ENCODE measurements around the gene GREB1. TPM values are rescaled to one million over a fixed set of nuclear protein-coding genes. Genes with fewer than 3 reads are reported as not detected.
A peak's percentile ranks its signal among the peaks of the same experiment; 100 is the strongest.

GREB1 gene
- total RNA-seq, 1 experiment from 2014 or later = 0.37 TPM

GRCh38 chr2:11629851-11630250 lies 96.0 kb downstream of the GREB1 start:
- peaks cover 22% of the 10 kb centered on the region; the same call in 1 of the 2 replicates for H3K27me3 ChIP-seq (ENCODE audit: insufficient read depth, low read depth)
- BruUV-seq (replicated peaks) = no TSS peak
- H3K36me3 ChIP-seq (ENCODE audit: low read depth) = no peaks in the 10 kb centered on the region
- H3F3A ChIP-seq (ENCODE audit: insufficient read depth, low read depth) = no peaks in the 10 kb centered on the region
- no peak overlapping the region for H3K27ac ChIP-seq
- no peak overlapping the region for H2AFZ ChIP-seq
- no peaks in the 10 kb centered on the region for H3K9me2 ChIP-seq (ENCODE audit: insufficient read depth)
- no peak overlapping the region for H3K4me2 ChIP-seq
- H3K9me3 ChIP-seq (ENCODE audit: insufficient read depth, low read depth) = peaks cover 9% of the 10 kb centered on the region; the same call in 1 of the 2 replicates
- intact Hi-C loops (cut with micrococcal nuclease; ENCODE audit: unreplicated experiment) = no loop called here
- ChIA-PET CTCF (no interaction called here), POLR2A (ENCODE audit: unreplicated experiment) (interaction anchor here (0.5 kb wide), 1 partner anchor 213 kb away, joined by 3 read pairs; no protein-coding TSS in a partner anchor)
- no peaks in the 10 kb centered on the region for H4K20me1 ChIP-seq (ENCODE audit: insufficient read depth)
- TF ChIP-seq CTCF (conservative IDR thresholded peaks at IDR 0.05) = no peak
- no peak for TF ChIP-seq EZH2 (IDR thresholded peaks at IDR 0.05; ENCODE audit: low read depth)
- no peak for DNase-seq
- no peaks in the 10 kb centered on the region for H3K4me1 ChIP-seq (replicated peaks; ENCODE audit: insufficient read depth)
- H3K79me2 ChIP-seq (ENCODE audit: low read depth) = no peaks in the 10 kb centered on the region
- H3K4me3 ChIP-seq = no peak overlapping the region

GRCh38 chr2:11630855-11631254 lies 97.0 kb downstream of the GREB1 start:
- intact Hi-C loops (cut with micrococcal nuclease; ENCODE audit: unreplicated experiment) = no loop called here
- DNase-seq = peak; percentile 10 to 55
- Histone ChIP-seq H3K36me3 (ENCODE audit: low read depth) (no peaks in the 10 kb centered on the region), H3K79me2 (ENCODE audit: low read depth) (no peaks in the 10 kb centered on the region), H3K27ac (no peak overlapping the region), H3K4me2 (no peak overlapping the region), H4K20me1 (ENCODE audit: insufficient read depth) (no peaks in the 10 kb centered on the region), H2AFZ (no peak overlapping the region), H3K9me2 (ENCODE audit: insufficient read depth) (no peaks in the 10 kb centered on the region), H3K27me3 (ENCODE audit: insufficient read depth, low read depth) (peaks cover 32% of the 10 kb centered on the region), H3K4me3 (no peak overlapping the region), H3K9me3 (ENCODE audit: insufficient read depth, low read depth) (peaks cover 9% of the 10 kb centered on the region; the same call in 1 of the 2 replicates), H3K4me1 (replicated peaks; ENCODE audit: insufficient read depth) (no peaks in the 10 kb centered on the region), H3F3A (ENCODE audit: insufficient read depth, low read depth) (no peaks in the 10 kb centered on the region)
- no TSS peak for BruUV-seq (replicated peaks)
- TF ChIP-seq CTCF (conservative IDR thresholded peaks at IDR 0.05) (no peak), EZH2 (IDR thresholded peaks at IDR 0.05; ENCODE audit: low read depth) (no peak)
- CTCF ChIA-PET = no interaction called here
- POLR2A ChIA-PET (ENCODE audit: unreplicated experiment) = no interaction called here

GRCh38 chr2:11631462-11631861 lies 97.6 kb downstream of the GREB1 start:
- POLR2A ChIA-PET (ENCODE audit: unreplicated experiment) = interaction anchor here (0.6 kb wide), 1 partner anchor 8 kb away, joined by 3 read pairs; no protein-coding TSS in a partner anchor
- intact Hi-C loops (cut with micrococcal nuclease; ENCODE audit: unreplicated experiment) = no loop called here
- Histone ChIP-seq H3K4me1 (replicated peaks; ENCODE audit: insufficient read depth) (no peaks in the 10 kb centered on the region), H3K27ac (no peak overlapping the region), H3K9me2 (ENCODE audit: insufficient read depth) (no peaks in the 10 kb centered on the region), H3K4me2 (no peak overlapping the region), H3K79me2 (ENCODE audit: low read depth) (no peaks in the 10 kb centered on the region), H4K20me1 (ENCODE audit: insufficient read depth) (no peaks in the 10 kb centered on the region), H3K27me3 (ENCODE audit: insufficient read depth, low read depth) (peaks cover 38% of the 10 kb centered on the region), H3F3A (ENCODE audit: insufficient read depth, low read depth) (no peaks in the 10 kb centered on the region), H3K4me3 (no peak overlapping the region), H3K36me3 (ENCODE audit: low read depth) (no peaks in the 10 kb centered on the region), H3K9me3 (ENCODE audit: insufficient read depth, low read depth) (peaks cover 7% of the 10 kb centered on the region; the same call in 1 of the 2 replicates), H2AFZ (no peak overlapping the region)
- CTCF ChIA-PET = no interaction called here
- no peak for TF ChIP-seq EZH2 (IDR thresholded peaks at IDR 0.05; ENCODE audit: low read depth)
- no peak for TF ChIP-seq CTCF (conservative IDR thresholded peaks at IDR 0.05)
- BruUV-seq (replicated peaks) = no TSS peak
- no peak for DNase-seq
